ENCODE measurements around the gene P2RX4.

DNA sequence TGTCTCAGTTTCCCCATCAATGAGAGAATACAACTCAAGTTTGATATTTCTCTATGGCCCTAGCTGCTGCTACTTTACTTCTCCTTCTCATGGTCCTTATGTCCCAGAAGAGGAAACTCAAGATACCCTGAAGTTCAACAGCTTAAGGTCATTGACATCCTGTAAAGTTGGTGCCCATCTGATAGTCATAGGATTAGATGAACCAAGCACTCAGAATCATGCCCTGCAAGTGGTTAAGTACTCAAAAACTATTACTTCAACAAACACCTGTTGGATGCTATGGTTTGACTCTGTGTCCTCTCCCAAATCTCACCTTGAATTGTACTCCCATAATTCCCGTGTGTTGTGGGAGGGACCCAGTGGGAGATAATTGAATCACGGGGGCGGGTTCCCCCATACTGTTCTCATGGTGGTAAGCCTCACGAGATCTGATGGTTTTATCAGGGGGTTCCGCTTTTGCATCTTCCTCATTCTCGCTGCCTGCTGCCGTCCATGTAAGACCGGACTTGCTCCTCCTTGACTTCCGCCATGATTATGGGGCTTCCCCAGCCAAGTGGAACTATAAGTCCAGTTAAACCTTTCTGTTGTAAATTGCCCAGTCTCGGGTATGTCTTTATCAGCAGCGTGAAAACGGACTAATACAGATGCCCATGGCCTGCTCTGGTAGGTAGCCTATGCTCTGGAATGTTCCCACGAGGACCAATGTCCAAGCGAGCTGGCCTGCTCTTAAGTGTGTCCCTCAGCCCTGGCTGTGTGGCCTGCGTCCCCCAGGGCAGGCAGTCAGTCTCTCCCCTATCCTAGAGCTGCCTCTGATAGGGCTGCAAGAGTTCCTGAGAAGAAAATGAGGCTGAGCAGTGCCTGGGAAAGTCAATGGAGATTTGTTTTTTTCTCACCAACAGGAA lies 68.5 kb downstream of the P2RX4 start:
- TF ChIP-seq RFX5 (IDR thresholded peaks at IDR 0.05; ENCODE audit: borderline replicate concordance, low read depth, low read length) = no peak
- no peak for TF ChIP-seq POLR2A (IDR thresholded peaks at IDR 0.05; ENCODE audit: control extremely low read depth in 1 of 2, low read depth in 2 of 2, low read length in 2 of 2)
- TF ChIP-seq EZH2 (IDR thresholded peaks at IDR 0.05; ENCODE audit: low read depth, low read length, severe bottlenecking) = no peak
- TF ChIP-seq, protein P1, sequence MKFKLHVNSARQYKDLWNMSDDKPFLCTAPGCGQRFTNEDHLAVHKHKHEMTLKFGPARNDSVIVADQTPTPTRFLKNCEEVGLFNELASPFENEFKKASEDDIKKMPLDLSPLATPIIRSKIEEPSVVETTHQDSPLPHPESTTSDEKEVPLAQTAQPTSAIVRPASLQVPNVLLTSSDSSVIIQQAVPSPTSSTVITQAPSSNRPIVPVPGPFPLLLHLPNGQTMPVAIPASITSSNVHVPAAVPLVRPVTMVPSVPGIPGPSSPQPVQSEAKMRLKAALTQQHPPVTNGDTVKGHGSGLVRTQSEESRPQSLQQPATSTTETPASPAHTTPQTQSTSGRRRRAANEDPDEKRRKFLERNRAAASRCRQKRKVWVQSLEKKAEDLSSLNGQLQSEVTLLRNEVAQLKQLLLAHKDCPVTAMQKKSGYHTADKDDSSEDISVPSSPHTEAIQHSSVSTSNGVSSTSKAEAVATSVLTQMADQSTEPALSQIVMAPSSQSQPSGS (IDR thresholded peaks at IDR 0.05; ENCODE audit: low read length) = no peak
- TF ChIP-seq, protein P2, sequence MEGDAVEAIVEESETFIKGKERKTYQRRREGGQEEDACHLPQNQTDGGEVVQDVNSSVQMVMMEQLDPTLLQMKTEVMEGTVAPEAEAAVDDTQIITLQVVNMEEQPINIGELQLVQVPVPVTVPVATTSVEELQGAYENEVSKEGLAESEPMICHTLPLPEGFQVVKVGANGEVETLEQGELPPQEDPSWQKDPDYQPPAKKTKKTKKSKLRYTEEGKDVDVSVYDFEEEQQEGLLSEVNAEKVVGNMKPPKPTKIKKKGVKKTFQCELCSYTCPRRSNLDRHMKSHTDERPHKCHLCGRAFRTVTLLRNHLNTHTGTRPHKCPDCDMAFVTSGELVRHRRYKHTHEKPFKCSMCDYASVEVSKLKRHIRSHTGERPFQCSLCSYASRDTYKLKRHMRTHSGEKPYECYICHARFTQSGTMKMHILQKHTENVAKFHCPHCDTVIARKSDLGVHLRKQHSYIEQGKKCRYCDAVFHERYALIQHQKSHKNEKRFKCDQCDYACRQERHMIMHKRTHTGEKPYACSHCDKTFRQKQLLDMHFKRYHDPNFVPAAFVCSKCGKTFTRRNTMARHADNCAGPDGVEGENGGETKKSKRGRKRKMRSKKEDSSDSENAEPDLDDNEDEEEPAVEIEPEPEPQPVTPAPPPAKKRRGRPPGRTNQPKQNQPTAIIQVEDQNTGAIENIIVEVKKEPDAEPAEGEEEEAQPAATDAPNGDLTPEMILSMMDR (IDR thresholded peaks at IDR 0.05; ENCODE audit: control extremely low read depth in 1 of 3, insufficient read depth in 1 of 3, low read depth in 1 of 3, low read length in 3 of 3) = no peak
- no peak for TF ChIP-seq YY1 (IDR thresholded peaks at IDR 0.05; ENCODE audit: low read depth, low read length)
- no peak for TF ChIP-seq GTF2F1 (IDR thresholded peaks at IDR 0.05; ENCODE audit: borderline replicate concordance, low read depth, low read length)
- TF ChIP-seq KDM5A (IDR thresholded peaks at IDR 0.05; ENCODE audit: low read length) = no peak
- TF ChIP-seq CREB1 (IDR thresholded peaks at IDR 0.05) = no peak
